Common myeloid progenitor, CD34-positive (primary cell): ENCODE measurements around the gene LAMA5.

Experiments
- CTCF ChIA-PET: fragments of 350-600 bp; sonication (Branson Sonifier 250); formaldehyde crosslinking; loops from one replicate; lab custom pipeline; 2021; ENCODE audit warnings: antibody characterized with exemption; lab: Charles Lee
- POLR2A ChIA-PET: fragments of 350-600 bp; sonication (Branson Sonifier 250); formaldehyde crosslinking; loops from one replicate; lab custom pipeline; 2021; ENCODE audit warnings: antibody characterized with exemption; lab: Charles Lee
- DNase-seq, 3 donors: peaks; one replicate each; pipeline versions ENCODE4 v3.0.0 to v3.0.0-alpha.2; 2013
- H3K27ac ChIP-seq, 2 experiments: 1 replicate in 1 of 2; 2 replicates in 1 of 2; pipeline ENCODE4 v1.7.0; 2013; ENCODE audit warnings: inconsistent platforms in 2 of 2, low read length in 2 of 2, mild to moderate bottlenecking in 2 of 2, low read depth in 1 of 2, moderate library complexity in 1 of 2; ENCODE audit not compliant: severe bottlenecking in 2 of 2, insufficient read depth in 1 of 2, poor library complexity in 1 of 2
- H3K27me3 ChIP-seq, 5 experiments: replicated peaks in 2 of 5; 1 replicate in 3 of 5; 2 replicates in 2 of 5; pipeline versions ENCODE4 v1.6.1 to v1.7.0; 2013; ENCODE audit warnings: low read length in 4 of 5, mild to moderate bottlenecking in 2 of 5, moderate library complexity in 2 of 5, inconsistent platforms in 1 of 5; ENCODE audit not compliant: insufficient read depth in 5 of 5, control insufficient read depth in 4 of 5
- H3K36me3 ChIP-seq, 4 experiments: 1 replicate in 2 of 4; 2 replicates in 2 of 4; pipeline versions ENCODE4 v1.6.1 to v1.7.0; 2013; ENCODE audit warnings: low read length in 3 of 4, control low read depth in 1 of 4, mild to moderate bottlenecking in 1 of 4; ENCODE audit not compliant: control insufficient read depth in 4 of 4, insufficient read depth in 4 of 4
- H3K4me1 ChIP-seq, 4 experiments: 1 replicate in 3 of 4; 2 replicates in 1 of 4; pipeline versions ENCODE4 v1.6.1 to v1.7.1; 2013; ENCODE audit warnings: low read length in 3 of 4, mild to moderate bottlenecking in 3 of 4, control low read depth in 1 of 4, inconsistent platforms in 1 of 4, moderate library complexity in 1 of 4; ENCODE audit not compliant: control insufficient read depth in 4 of 4, insufficient read depth in 4 of 4; ENCODE audit errors: control extremely low read depth in 1 of 4
- H3K4me3 ChIP-seq, 7 experiments: 1 replicate in 4 of 7; 2 replicates in 3 of 7; pipeline versions ENCODE4 v1.5.1 to v1.7.0; 2013; ENCODE audit warnings: mild to moderate bottlenecking in 7 of 7, low read length in 6 of 7, moderate library complexity in 6 of 7, inconsistent platforms in 2 of 7, low read depth in 2 of 7, control low read depth in 1 of 7; ENCODE audit not compliant: insufficient read depth in 4 of 7, control insufficient read depth in 1 of 7; ENCODE audit errors: extremely low read depth in 1 of 7
- H3K9me3 ChIP-seq, 5 experiments: 1 replicate in 4 of 5; 2 replicates in 1 of 5; pipeline versions ENCODE4 v1.6.1 to v1.7.1; 2013; ENCODE audit warnings: low read length in 4 of 5, mild to moderate bottlenecking in 2 of 5, inconsistent platforms in 1 of 5, low read depth in 1 of 5, moderate library complexity in 1 of 5; ENCODE audit not compliant: control insufficient read depth in 4 of 5, insufficient read depth in 2 of 5; ENCODE audit errors: control extremely low read depth in 1 of 5
- WGBS: methylation state at CpG from one replicate; pipeline ENCODE4 v1.1.5; 2013; ENCODE audit not compliant: insufficient coverage; 5-methylcytosine and 5-hydroxymethylcytosine counted together

Gene LAMA5

GRCh38 chr20:62392077-62392418 is 24.9 kb upstream of the LAMA5 start:
- H3K36me3 ChIP-seq: peaks cover 2 to 73% (median 49%) of the 10 kb centered on the region in 4 experiments
- no peaks in the 10 kb centered on the region for H3K9me3 ChIP-seq
- H3K27ac ChIP-seq: no peak overlapping the region
- DNase-seq: no peak
- no peaks in the 10 kb centered on the region for H3K27me3 ChIP-seq
- no peak overlapping the region for H3K4me3 ChIP-seq
- ChIA-PET POLR2A (no interaction called here), CTCF (interaction anchor here (1.3 kb wide), 1 partner anchor 8 kb away, joined by 5 read pairs; no protein-coding TSS in a partner anchor)
- WGBS: 100% methylated on average over 6 of the region's 10 CpGs
- peaks cover 1 to 15% (median 12%) of the 10 kb centered on the region in 4 experiments for H3K4me1 ChIP-seq

GRCh38 chr20:62391165-62392076 is 24.3 kb upstream of the LAMA5 start:
- POLR2A ChIA-PET: interaction anchor here (0.6 kb wide), 1 partner anchor 28 kb away, joined by 4 read pairs; no protein-coding TSS in a partner anchor
- no peak for DNase-seq
- H3K36me3 ChIP-seq: peaks cover 2 to 73% (median 47%) of the 10 kb centered on the region in 4 experiments
- no peak overlapping the region for H3K4me3 ChIP-seq
- H3K9me3 ChIP-seq: no peaks in the 10 kb centered on the region
- H3K27ac ChIP-seq: no peak overlapping the region
- no peaks in the 10 kb centered on the region for H3K27me3 ChIP-seq
- 96% methylated on average over 39 of the region's 44 CpGs for WGBS
- CTCF ChIA-PET: interaction anchor here (0.7 to 1.3 kb wide), 2 partner anchors 9 to 18 kb away, joined by 3 to 5 read pairs; no protein-coding TSS in a partner anchor
- H3K4me1 ChIP-seq: peaks cover 1 to 15% (median 12%) of the 10 kb centered on the region in 4 experiments

GRCh38 chr20:62390317-62391164 is 23.4 kb upstream of the LAMA5 start:
- DNase-seq: no peak
- CTCF ChIA-PET: interaction anchor here (1.3 kb wide), 1 partner anchor 10 kb away, joined by 5 read pairs; no protein-coding TSS in a partner anchor
- peaks cover 1 to 22% (median 18%) of the 10 kb centered on the region in 4 experiments for H3K4me1 ChIP-seq
- no peaks in the 10 kb centered on the region for H3K27me3 ChIP-seq
- POLR2A ChIA-PET: no interaction called here
- H3K36me3 ChIP-seq: peaks cover 2 to 69% (median 45%) of the 10 kb centered on the region in 4 experiments
- no peak overlapping the region for H3K4me3 ChIP-seq
- H3K9me3 ChIP-seq: no peaks in the 10 kb centered on the region
- H3K27ac ChIP-seq: no peak overlapping the region
- 93% methylated on average over 19 of the region's 29 CpGs for WGBS

GRCh38 chr20:62389601-62390087 is 22.5 kb upstream of the LAMA5 start:
- peaks cover 2 to 63% (median 45%) of the 10 kb centered on the region in 4 experiments for H3K36me3 ChIP-seq
- no peaks in the 10 kb centered on the region for H3K9me3 ChIP-seq
- H3K27ac ChIP-seq: no peak overlapping the region
- no peaks in the 10 kb centered on the region for H3K27me3 ChIP-seq
- ChIA-PET POLR2A (no interaction called here), CTCF (interaction anchor here (1.5 to 1.6 kb wide), 2 partner anchors 11 to 15 kb away, joined by 3 to 4 read pairs; no protein-coding TSS in a partner anchor)
- DNase-seq: no peak
- WGBS: 94% methylated on average over 3 of the region's 5 CpGs
- no peak overlapping the region for H3K4me3 ChIP-seq
- H3K4me1 ChIP-seq: peaks cover 1 to 27% (median 22%) of the 10 kb centered on the region in 4 experiments

GRCh38 chr20:62388839-62389600 is 21.9 kb upstream of the LAMA5 start:
- 97% methylated on average over 11 of the region's 11 CpGs for WGBS
- peak in 2 of 3 donors; percentile 35 to 43 for DNase-seq
- ChIA-PET CTCF (interaction anchor here (1.4 to 1.6 kb wide), 3 partner anchors 12 to 88 kb away, joined by 3 to 4 read pairs (median 4); no protein-coding TSS in a partner anchor), POLR2A (no interaction called here)
- Histone ChIP-seq H3K9me3 (no peaks in the 10 kb centered on the region), H3K4me1 (peaks cover 1 to 27% (median 22%) of the 10 kb centered on the region in 4 experiments), H3K4me3 (no peak overlapping the region), H3K27ac (no peak overlapping the region), H3K36me3 (peaks cover 2 to 56% (median 43%) of the 10 kb centered on the region in 4 experiments), H3K27me3 (no peaks in the 10 kb centered on the region)

GRCh38 chr20:62387933-62388635 is 21.0 kb upstream of the LAMA5 start:
- peaks cover 1 to 27% (median 22%) of the 10 kb centered on the region in 4 experiments for H3K4me1 ChIP-seq
- peak overlapping the region in 1 of 2 experiments; percentile 94 for H3K27ac ChIP-seq
- H3K36me3 ChIP-seq: peaks cover 2 to 49% (median 37%) of the 10 kb centered on the region in 4 experiments
- WGBS: 92% methylated on average over 13 of the region's 20 CpGs
- POLR2A ChIA-PET: no interaction called here
- no peaks in the 10 kb centered on the region for H3K27me3 ChIP-seq
- DNase-seq: no peak
- no peaks in the 10 kb centered on the region for H3K9me3 ChIP-seq
- peak overlapping the region; percentile 53 to 100 (median 92) for H3K4me3 ChIP-seq
- CTCF ChIA-PET: interaction anchor here (1.4 to 1.6 kb wide), 3 partner anchors 12 to 87 kb away, joined by 3 to 4 read pairs (median 4); no protein-coding TSS in a partner anchor
